Osteoblast (primary cell): ENCODE measurements around the gene LRRC8D. TPM values are rescaled to one million over a fixed set of nuclear protein-coding genes. Genes with fewer than 3 reads are reported as not detected.

Source experiments
- DNase-seq: peaks from one replicate; pipeline ENCODE4 v3.0.0; 2011; ENCODE audit warnings: low spot score, mixed read lengths; ENCODE audit not compliant: insufficient read length; ENCODE audit errors: missing footprints
- H2AFZ ChIP-seq: 2 replicates; pipeline ENCODE4 v1.6.0; 2011; ENCODE audit warnings: mild to moderate bottlenecking, low read length
- H3K27ac ChIP-seq: 2 replicates; pipeline ENCODE4 v1.5.1; 2011; ENCODE audit warnings: mild to moderate bottlenecking, low read depth, low read length, moderate library complexity
- H3K27me3 ChIP-seq: 2 replicates; pipeline ENCODE4 v1.6.0; 2012; ENCODE audit warnings: mild to moderate bottlenecking, control low read depth, inconsistent platforms, low read length, moderate library complexity; ENCODE audit not compliant: insufficient read depth
- H3K36me3 ChIP-seq: 2 replicates; pipeline ENCODE4 v1.5.1; 2011; ENCODE audit warnings: mild to moderate bottlenecking, low read length, control low read depth, moderate library complexity; ENCODE audit not compliant: insufficient read depth
- H3K4me1 ChIP-seq: 2 replicates; pipeline ENCODE4 v1.5.1; 2011; ENCODE audit warnings: mild to moderate bottlenecking, low read length, control low read depth, moderate library complexity; ENCODE audit not compliant: insufficient read depth
- H3K4me2 ChIP-seq: 2 replicates; pipeline ENCODE4 v1.6.0; 2011; ENCODE audit warnings: mild to moderate bottlenecking, low read length; ENCODE audit not compliant: insufficient read depth
- H3K4me3 ChIP-seq: fragments of 200-600 bp; sonication (generic); 3 replicates; pipeline ENCODE4 v1.5.1; 2012; ENCODE audit warnings: mild to moderate bottlenecking, low read length, inconsistent platforms; ENCODE audit not compliant: insufficient read depth
- H3K79me2 ChIP-seq: 2 replicates; pipeline ENCODE4 v1.6.0; 2012; ENCODE audit warnings: mild to moderate bottlenecking, low read length, control low read depth, inconsistent platforms; ENCODE audit not compliant: insufficient read depth
- H3K9me3 ChIP-seq: 2 replicates; pipeline ENCODE4 v1.5.1; 2011; ENCODE audit warnings: low read depth, low read length, control low read depth
- H4K20me1 ChIP-seq: 2 replicates; pipeline ENCODE4 v1.6.0; 2012; ENCODE audit warnings: mild to moderate bottlenecking, low read length, control low read depth; ENCODE audit not compliant: insufficient read depth
- CTCF ChIP-seq: IDR thresholded peaks from 2 replicates; pipeline ENCODE4 v1.5.1; 2011; ENCODE audit warnings: mild to moderate bottlenecking, low read depth, low read length, moderate library complexity; ENCODE audit errors: extremely low read depth
- total RNA-seq: library from RNA; depleted of rRNA; stranded (reverse); fragments of >200 nt; gene quantifications from 2 replicates; pipeline ENCODE4 v1.2.3, GENCODE V29; 2012

The LRRC8D gene
- total RNA-seq, 1 donor = 30.4 TPM

- Histone ChIP-seq H3K4me1 (peaks cover 6% of the 10 kb centered on the region), H3K27me3 (no peaks in the 10 kb centered on the region), H3K79me2 (peaks cover 21% of the 10 kb centered on the region), H3K4me2 (no peak overlapping the region), H3K36me3 (no peaks in the 10 kb centered on the region), H3K9me3 (no peaks in the 10 kb centered on the region), H3K27ac (peak overlapping the region; percentile 49), H4K20me1 (no peaks in the 10 kb centered on the region), H2AFZ (no peak overlapping the region), H3K4me3 (no peak overlapping the region)
- no peak for DNase-seq
- TF ChIP-seq CTCF = no peak
Measured at GRCh38 chr1:89873288-89873687, 52.5 kb downstream of the LRRC8D start.

GRCh38 chr1:89873770-89874169 lies 52.9 kb downstream of the LRRC8D start:
- Histone ChIP-seq H3K9me3 (no peaks in the 10 kb centered on the region), H3K36me3 (no peaks in the 10 kb centered on the region), H3K4me1 (peaks cover 6% of the 10 kb centered on the region), H3K27ac (peak overlapping the region; percentile 49), H3K4me3 (no peak overlapping the region), H4K20me1 (no peaks in the 10 kb centered on the region), H3K4me2 (no peak overlapping the region), H2AFZ (no peak overlapping the region), H3K27me3 (no peaks in the 10 kb centered on the region), H3K79me2 (peaks cover 23% of the 10 kb centered on the region)
- TF ChIP-seq CTCF = no peak
- peak; percentile 31 for DNase-seq

- H3K4me1 ChIP-seq = peaks cover 6% of the 10 kb centered on the region
- no peak for TF ChIP-seq CTCF
- H3K9me3 ChIP-seq = no peaks in the 10 kb centered on the region
- H3K79me2 ChIP-seq = peaks cover 25% of the 10 kb centered on the region
- H3K4me3 ChIP-seq = no peak overlapping the region
- H3K4me2 ChIP-seq = no peak overlapping the region
- no peaks in the 10 kb centered on the region for H4K20me1 ChIP-seq
- no peaks in the 10 kb centered on the region for H3K27me3 ChIP-seq
- H3K36me3 ChIP-seq = no peaks in the 10 kb centered on the region
- no peak overlapping the region for H3K27ac ChIP-seq
- DNase-seq = no peak
- no peak overlapping the region for H2AFZ ChIP-seq
Measured at GRCh38 chr1:89876463-89876862, 55.6 kb downstream of the LRRC8D start.

GRCh38 chr1:89877756-89878155 lies 56.9 kb downstream of the LRRC8D start:
- DNase-seq = no peak
- Histone ChIP-seq H4K20me1 (no peaks in the 10 kb centered on the region), H3K4me3 (no peak overlapping the region), H3K9me3 (no peaks in the 10 kb centered on the region), H3K4me2 (no peak overlapping the region), H2AFZ (no peak overlapping the region), H3K27ac (no peak overlapping the region), H3K4me1 (peaks cover 6% of the 10 kb centered on the region), H3K79me2 (peaks cover 25% of the 10 kb centered on the region), H3K27me3 (no peaks in the 10 kb centered on the region), H3K36me3 (no peaks in the 10 kb centered on the region)
- no peak for TF ChIP-seq CTCF
